Cardiac muscle cell (in vitro differentiated cells and primary cell): Measurements from ENCODE around the gene MTERF4. TPM values are rescaled to one million over a fixed set of nuclear protein-coding genes. Genes with fewer than 3 reads are reported as not detected.

Source experiments
- DNase-seq, 2 donors: peaks; one replicate each; pipeline versions ENCODE4 v3.0.0 to v3.0.0-alpha.2; 2010 to 2017; ENCODE audit warnings: low read depth in 1 of 2, low spot score in 1 of 2
- H3K27ac ChIP-seq: fragments of 200-600 bp; sonication (generic); 2 replicates; pipeline ENCODE4 v1.5.1; 2016
- H3K27me3 ChIP-seq: fragments of 200-600 bp; sonication (generic); 2 replicates; pipeline ENCODE4 v1.6.0; 2016; ENCODE audit warnings: control low read depth
- H3K36me3 ChIP-seq: fragments of 200-600 bp; sonication (generic); 2 replicates; pipeline ENCODE4 v1.5.1; 2016; ENCODE audit warnings: control low read depth
- H3K4me1 ChIP-seq: fragments of 200-600 bp; sonication (generic); 2 replicates; pipeline ENCODE4 v1.8.1; 2017; ENCODE audit warnings: low read depth, mild to moderate bottlenecking, mixed run types
- H3K4me3 ChIP-seq: fragments of 200-600 bp; sonication (generic); 2 replicates; pipeline ENCODE4 v1.5.1; 2016; ENCODE audit warnings: mild to moderate bottlenecking
- H3K9me3 ChIP-seq: fragments of 200-600 bp; sonication (generic); 2 replicates; pipeline ENCODE4 v1.5.1; 2017; ENCODE audit warnings: low read depth, mild to moderate bottlenecking, control low read depth
- CTCF ChIP-seq: IDR thresholded peaks from 2 replicates; pipeline ENCODE4 v1.5.1; 2012; ENCODE audit warnings: low read depth, mild to moderate bottlenecking, low read length
- polyA plus RNA-seq: library from polyadenylated mRNA; unstranded; fragments of >200 nt; fragmentation: Nextera tagmentation; extraction: Ambion mirVana; gene quantifications from 2 replicates; pipeline ENCODE4 v1.2.1, GENCODE V29; 2016
- total RNA-seq: library from RNA; depleted of rRNA; stranded (reverse); fragments of >200 nt; gene quantifications from 2 replicates; pipeline ENCODE4 v1.2.3, GENCODE V29; 2016

Gene MTERF4
- total and polyA plus RNA-seq, 2 experiments from 2014 or later, result 26.9 to 105 TPM

- no peak overlapping the region for H3K4me3 ChIP-seq
- no peak for TF ChIP-seq CTCF
Measured at GRCh38 chr2:241132538-241133435, 30.7 kb upstream of the MTERF4 start.

GRCh38 chr2:241131531-241131930 lies 29.4 kb upstream of the MTERF4 start:
- Histone ChIP-seq H3K4me1 (no peaks in the 10 kb centered on the region), H3K27ac (no peak overlapping the region), H3K27me3 (no peaks in the 10 kb centered on the region), H3K4me3 (no peak overlapping the region), H3K36me3 (no peaks in the 10 kb centered on the region), H3K9me3 (no peaks in the 10 kb centered on the region)
- no peak for TF ChIP-seq CTCF
- DNase-seq, result no peak

More at GRCh38 chr2:241132538-241133435, 30.7 kb upstream of the MTERF4 start:
- no peaks in the 10 kb centered on the region for H3K36me3 ChIP-seq
- DNase-seq, result no peak
- H3K9me3 ChIP-seq, result no peaks in the 10 kb centered on the region
- H3K27me3 ChIP-seq, result no peaks in the 10 kb centered on the region
- no peak overlapping the region for H3K27ac ChIP-seq
- no peaks in the 10 kb centered on the region for H3K4me1 ChIP-seq

DNA sequence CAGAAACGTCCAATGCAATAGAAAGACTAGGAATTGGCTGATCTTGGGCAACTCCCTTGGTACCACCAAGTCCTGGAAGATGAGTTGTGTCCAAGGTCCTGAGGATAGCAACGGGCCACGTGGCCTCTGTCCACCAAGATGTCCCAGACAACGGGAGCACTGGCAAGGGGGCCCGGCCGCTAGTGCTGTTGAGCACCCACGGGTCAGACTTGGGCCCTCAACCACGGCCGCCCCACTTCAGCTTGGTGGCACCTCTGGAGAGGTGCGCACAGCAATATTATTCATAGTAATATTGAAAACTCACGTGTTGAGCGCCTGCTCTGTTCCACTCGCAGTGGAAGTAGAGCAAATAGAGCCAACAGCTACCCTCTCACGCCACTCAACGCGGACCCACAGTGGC lies 28.2 kb upstream of the MTERF4 start:
- Histone ChIP-seq H3K27ac (no peak overlapping the region), H3K4me1 (no peaks in the 10 kb centered on the region), H3K4me3 (no peak overlapping the region), H3K27me3 (no peaks in the 10 kb centered on the region), H3K9me3 (no peaks in the 10 kb centered on the region), H3K36me3 (no peaks in the 10 kb centered on the region)
- no peak for TF ChIP-seq CTCF
- no peak for DNase-seq

- no peak overlapping the region for H3K4me3 ChIP-seq
- DNase-seq, result peak in 1 of 2 donors; percentile 8
- H3K27me3 ChIP-seq, result no peaks in the 10 kb centered on the region
- no peaks in the 10 kb centered on the region for H3K36me3 ChIP-seq
- H3K4me1 ChIP-seq, result no peaks in the 10 kb centered on the region
- TF ChIP-seq CTCF, result no peak
- no peaks in the 10 kb centered on the region for H3K9me3 ChIP-seq
- H3K27ac ChIP-seq, result no peak overlapping the region
Measured at GRCh38 chr2:241129086-241129871, 27.2 kb upstream of the MTERF4 start.

GRCh38 chr2:241128266-241128665 lies 26.2 kb upstream of the MTERF4 start:
- Histone ChIP-seq H3K36me3 (no peaks in the 10 kb centered on the region), H3K27me3 (no peaks in the 10 kb centered on the region), H3K27ac (no peak overlapping the region), H3K4me3 (no peak overlapping the region), H3K4me1 (no peaks in the 10 kb centered on the region), H3K9me3 (no peaks in the 10 kb centered on the region)
- DNase-seq, result no peak
- no peak for TF ChIP-seq CTCF
